B cell (primary cell): ENCODE measurements around the gene COL1A1. TPM values are rescaled to one million over a fixed set of nuclear protein-coding genes. Genes with fewer than 3 reads are reported as not detected.

ENCODE experiments used
- ATAC-seq: fragments of 200-7000 bp; cut with Tn5 transposase; one replicate; pipeline ENCODE4 v1.10.0; 2021; ENCODE audit warnings: low read depth, mild to moderate bottlenecking, moderate number of reproducible peaks, moderate library complexity
- CTCF ChIA-PET: fragments of 350-600 bp; sonication (Branson Sonifier 250); formaldehyde crosslinking; loops from one replicate; lab custom pipeline; 2021; ENCODE audit warnings: antibody characterized with exemption, inconsistent platforms; lab: Charles Lee
- POLR2A ChIA-PET: fragments of 350-600 bp; sonication (Branson Sonifier 250); formaldehyde crosslinking; loops from one replicate; lab custom pipeline; 2021; ENCODE audit warnings: antibody characterized with exemption; lab: Charles Lee
- DNase-seq: peaks from one replicate; pipeline ENCODE4 v3.0.0; 2013
- H2AFZ ChIP-seq: 2 replicates; pipeline ENCODE4 v1.6.1; 2012; ENCODE audit warnings: mild to moderate bottlenecking, low read depth, low read length; ENCODE audit not compliant: insufficient read depth, poor library complexity, severe bottlenecking
- H3K27ac ChIP-seq, 2 donors: 1 replicate in 1 of 2; 2 replicates in 1 of 2; pipeline ENCODE4 v1.5.1; 2012 to 2013; ENCODE audit warnings: low read length in 2 of 2, mild to moderate bottlenecking in 2 of 2, moderate library complexity in 1 of 2
- H3K27me3 ChIP-seq, 4 experiments: fragments of 200-600 bp in 1 of 4; sonication (generic) in 1 of 4; replicated peaks in 1 of 4; 1 replicate in 2 of 4; 2 replicates in 2 of 4; pipeline versions ENCODE4 v1.6.1 to v1.7.0; 2013 to 2016; ENCODE audit warnings: low read length in 3 of 4, mild to moderate bottlenecking in 2 of 4, mixed read lengths in 1 of 4, moderate library complexity in 1 of 4; ENCODE audit not compliant: insufficient read depth in 4 of 4, control insufficient read depth in 3 of 4; ENCODE audit errors: control extremely low read depth in 1 of 4
- H3K36me3 ChIP-seq, 2 experiments: replicated peaks in 1 of 2; 1 replicate in 1 of 2; 2 replicates in 1 of 2; pipeline versions ENCODE4 v1.6.1 to v1.7.1; 2013; ENCODE audit warnings: low read length in 1 of 2; ENCODE audit not compliant: insufficient read depth in 2 of 2, control insufficient read depth in 1 of 2; ENCODE audit errors: control extremely low read depth in 1 of 2, extremely low read depth in 1 of 2
- H3K4me1 ChIP-seq, 2 donors: fragments of 200-600 bp in 1 of 2; sonication (generic) in 1 of 2; 1 replicate in 1 of 2; 2 replicates in 1 of 2; pipeline versions ENCODE4 v1.5.1 to v1.6.1; 2013 to 2017; ENCODE audit warnings: low read length in 2 of 2; ENCODE audit not compliant: control insufficient read depth in 2 of 2, insufficient read depth in 2 of 2
- H3K4me2 ChIP-seq: replicated peaks from 2 replicates; pipeline ENCODE3; 2012; ENCODE audit warnings: mild to moderate bottlenecking, low read depth, low read length; ENCODE audit not compliant: poor library complexity, severe bottlenecking
- H3K4me3 ChIP-seq, 5 experiments: fragments of 200-600 bp in 1 of 5; sonication (generic) in 1 of 5; 1 replicate in 3 of 5; 2 replicates in 2 of 5; pipeline versions ENCODE4 v1.5.1 to v1.7.0; 2011 to 2016; ENCODE audit warnings: low read length in 4 of 5, mild to moderate bottlenecking in 4 of 5, low read depth in 2 of 5, control low read depth in 1 of 5, moderate library complexity in 1 of 5; ENCODE audit not compliant: insufficient read depth in 1 of 5; ENCODE audit errors: control extremely low read depth in 1 of 5, extremely low read depth in 1 of 5
- H3K79me2 ChIP-seq: fragments of 200-600 bp; sonication (generic); one replicate; pipeline ENCODE4 v1.6.0; 2016; ENCODE audit warnings: low read length; ENCODE audit not compliant: control insufficient read depth, insufficient read depth
- H3K9ac ChIP-seq: fragments of 200-600 bp; sonication (generic); 2 replicates; pipeline ENCODE4 v1.6.1; 2017; ENCODE audit warnings: mild to moderate bottlenecking, low read length, moderate library complexity
- H3K9me3 ChIP-seq, 3 donors: one replicate each; pipeline versions ENCODE4 v1.6.1 to v1.7.1; 2013; ENCODE audit warnings: low read length in 2 of 3; ENCODE audit not compliant: control insufficient read depth in 2 of 3, insufficient read depth in 1 of 3; ENCODE audit errors: control extremely low read depth in 1 of 3
- H4K20me1 ChIP-seq: 2 replicates; pipeline ENCODE4 v1.6.0; 2012; ENCODE audit warnings: mild to moderate bottlenecking, low read length; ENCODE audit not compliant: insufficient read depth, control insufficient read depth, poor library complexity, severe bottlenecking
- H3K27ac Mint-ChIP-seq: one replicate; pipeline ENCODE4 v1.8.0; 2021; ENCODE audit warnings: mixed read lengths
- H3K27me3 Mint-ChIP-seq: one replicate; pipeline ENCODE4 v1.8.0; 2021; ENCODE audit warnings: mixed read lengths
- H3K4me1 Mint-ChIP-seq: one replicate; pipeline ENCODE4 v1.8.0; 2021; ENCODE audit warnings: mixed read lengths
- H3K4me3 Mint-ChIP-seq: one replicate; pipeline ENCODE4 v1.8.0; 2021; ENCODE audit warnings: mixed read lengths
- H3K9me3 Mint-ChIP-seq: one replicate; pipeline ENCODE4 v1.8.0; 2022; ENCODE audit warnings: mixed read lengths; ENCODE audit not compliant: insufficient read depth
- EZH2 ChIP-seq: IDR thresholded peaks from 2 replicates; pipeline ENCODE4 v1.6.1; 2012; ENCODE audit warnings: borderline replicate concordance, low read depth, mild to moderate bottlenecking, moderate library complexity, low read length; ENCODE audit not compliant: insufficient read depth, poor library complexity, severe bottlenecking
- WGBS: methylation state at CpG from one replicate; pipeline ENCODE4 v1.1.5; 2013; ENCODE audit warnings: missing lambda C conversion rate; ENCODE audit not compliant: insufficient coverage; 5-methylcytosine and 5-hydroxymethylcytosine counted together
- intact Hi-C: fragments of 100-400 bp; cut with micrococcal nuclease; formaldehyde crosslinking; loops from one replicate; pipeline ENCODE4 v1.10.0; 2022
- polyA plus RNA-seq: library from polyadenylated mRNA; depleted of rRNA; stranded (reverse); fragments of >200 nt; gene quantifications from 2 replicates; pipeline ENCODE4 v1.2.3, GENCODE V29; 2012
- total RNA-seq, 2 donors: library from RNA; stranded (reverse); fragments of 120-200 nt in 1 of 2; gene quantifications; 1 replicate in 1 of 2; 2 replicates in 1 of 2; pipeline versions ENCODE4 v1.2.3 to v1.2.4, GENCODE V29; 2013 to 2022
- TF ChIP-seq, protein P1 (sequence below): fragments of 200-600 bp; IDR thresholded peaks from one replicate; pipeline ENCODE4 v1.8.0; 2022; ENCODE audit warnings: antibody characterized with exemption, mild to moderate bottlenecking

The COL1A1 gene
- total and polyA plus RNA-seq, 2 donors (not counting 1 experiment from before 2014, with no cell fraction given), result 0.66 to 9.1 TPM

DNA sequence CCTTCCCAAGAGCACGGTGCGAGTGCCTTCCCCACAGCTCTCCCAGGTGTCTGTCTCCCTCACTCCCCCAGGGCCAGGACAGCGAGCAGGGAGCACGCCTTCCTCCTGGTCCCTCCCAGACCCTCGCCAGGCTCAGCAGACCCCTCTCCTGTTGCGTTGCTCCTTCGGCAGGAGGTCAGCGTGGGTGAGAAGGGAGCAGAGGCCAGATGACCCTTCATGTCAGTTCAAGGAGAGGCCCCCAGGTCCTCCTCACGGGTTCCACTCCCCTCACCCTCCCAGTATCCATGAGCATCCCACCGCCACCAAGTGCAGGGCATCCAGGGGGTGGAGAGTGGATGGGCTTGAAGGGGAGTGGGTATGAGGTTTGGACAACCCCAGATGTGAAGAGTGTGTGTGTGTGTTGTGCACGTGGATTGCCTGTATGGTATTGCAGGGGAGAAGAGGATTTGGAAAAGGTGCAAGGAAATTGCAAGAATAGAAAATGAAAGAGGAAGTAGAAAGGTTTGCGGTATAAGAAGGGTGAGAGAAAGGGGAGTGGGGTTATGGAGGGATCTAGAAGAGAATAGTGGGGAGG lies 17.9 kb downstream of the COL1A1 start:
- no peak overlapping the region for H3K27ac ChIP-seq
- peak overlapping the region; percentile 4 for H3K9ac ChIP-seq
- POLR2A ChIA-PET, result no interaction called here
- H3K4me2 ChIP-seq, result peak overlapping the region; percentile 67
- H3K9me3 Mint-ChIP-seq, result no peaks in the 10 kb centered on the region
- 53% methylated on average over 8 of the region's 12 CpGs for WGBS
- peak overlapping the region; percentile 4 for H2AFZ ChIP-seq
- no peak for TF ChIP-seq EZH2
- TF ChIP-seq, protein P1, sequence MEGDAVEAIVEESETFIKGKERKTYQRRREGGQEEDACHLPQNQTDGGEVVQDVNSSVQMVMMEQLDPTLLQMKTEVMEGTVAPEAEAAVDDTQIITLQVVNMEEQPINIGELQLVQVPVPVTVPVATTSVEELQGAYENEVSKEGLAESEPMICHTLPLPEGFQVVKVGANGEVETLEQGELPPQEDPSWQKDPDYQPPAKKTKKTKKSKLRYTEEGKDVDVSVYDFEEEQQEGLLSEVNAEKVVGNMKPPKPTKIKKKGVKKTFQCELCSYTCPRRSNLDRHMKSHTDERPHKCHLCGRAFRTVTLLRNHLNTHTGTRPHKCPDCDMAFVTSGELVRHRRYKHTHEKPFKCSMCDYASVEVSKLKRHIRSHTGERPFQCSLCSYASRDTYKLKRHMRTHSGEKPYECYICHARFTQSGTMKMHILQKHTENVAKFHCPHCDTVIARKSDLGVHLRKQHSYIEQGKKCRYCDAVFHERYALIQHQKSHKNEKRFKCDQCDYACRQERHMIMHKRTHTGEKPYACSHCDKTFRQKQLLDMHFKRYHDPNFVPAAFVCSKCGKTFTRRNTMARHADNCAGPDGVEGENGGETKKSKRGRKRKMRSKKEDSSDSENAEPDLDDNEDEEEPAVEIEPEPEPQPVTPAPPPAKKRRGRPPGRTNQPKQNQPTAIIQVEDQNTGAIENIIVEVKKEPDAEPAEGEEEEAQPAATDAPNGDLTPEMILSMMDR, result no peak
- peaks cover 27 to 34% of the 10 kb centered on the region in 2 donors for H3K4me1 ChIP-seq
- no peaks in the 10 kb centered on the region for H3K27me3 Mint-ChIP-seq
- peak overlapping the region; percentile 56 for H3K4me3 Mint-ChIP-seq
- no peaks in the 10 kb centered on the region for H3K36me3 ChIP-seq
- no peaks in the 10 kb centered on the region for H3K27me3 ChIP-seq
- H3K4me1 Mint-ChIP-seq, result peaks cover 44% of the 10 kb centered on the region
- intact Hi-C loops, result no loop called here
- no peaks in the 10 kb centered on the region for H3K79me2 ChIP-seq
- ATAC-seq, result peak; percentile 67
- CTCF ChIA-PET, result interaction anchor here (1.0 to 3.3 kb wide), 2 partner anchors 10 to 14 kb away, joined by 3 to 10 read pairs; no protein-coding TSS in a partner anchor
- H3K9me3 ChIP-seq, result peaks cover 0 to 5% (median 0%) of the 10 kb centered on the region in 3 donors
- no peaks in the 10 kb centered on the region for H4K20me1 ChIP-seq
- DNase-seq, result peak; percentile 54
- H3K4me3 ChIP-seq, result peak overlapping the region in 2 of 5 experiments; percentile 0 to 16
- H3K27ac Mint-ChIP-seq, result peak overlapping the region; percentile 42

DNA sequence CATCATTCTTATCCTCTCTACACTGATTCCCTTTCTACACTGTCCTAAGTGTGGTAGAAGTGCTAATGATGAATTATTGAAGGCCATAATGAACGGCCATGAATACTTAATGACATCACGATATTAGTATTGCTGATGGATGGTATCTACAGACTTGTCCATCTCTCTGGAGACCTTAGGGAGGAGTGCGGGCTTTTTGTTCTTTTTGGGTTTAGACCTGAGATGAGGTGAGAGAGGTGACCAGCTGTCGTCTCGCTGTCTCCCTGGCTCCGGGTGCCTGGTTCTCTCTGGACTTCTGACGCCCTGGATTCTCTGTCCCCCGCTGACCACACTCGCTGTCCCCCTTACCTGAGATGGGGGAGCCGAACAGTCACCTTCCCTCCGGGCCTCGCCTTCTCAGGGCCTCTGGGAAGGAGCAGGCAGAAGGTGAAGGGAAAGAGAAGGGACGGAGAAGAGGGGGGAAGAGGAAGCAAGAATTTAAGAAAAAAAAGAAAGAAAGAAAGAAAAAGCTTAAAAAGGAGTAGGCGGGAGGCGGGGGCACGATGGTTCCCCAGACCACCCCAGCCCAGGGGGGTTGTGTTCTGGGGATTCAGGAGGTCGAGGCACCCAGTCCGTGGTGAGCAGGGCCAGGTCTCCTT lies 18.5 kb downstream of the COL1A1 start:
- no peaks in the 10 kb centered on the region for H3K36me3 ChIP-seq
- Mint-ChIP-seq H3K4me3 (peak overlapping the region; percentile 44), H3K27ac (peak overlapping the region; percentile 32), H3K9me3 (no peaks in the 10 kb centered on the region), H3K27me3 (no peaks in the 10 kb centered on the region), H3K4me1 (peaks cover 49% of the 10 kb centered on the region)
- intact Hi-C loops, result no loop called here
- 86% methylated on average over 12 of the region's 18 CpGs for WGBS
- no peaks in the 10 kb centered on the region for H3K79me2 ChIP-seq
- H4K20me1 ChIP-seq, result no peaks in the 10 kb centered on the region
- H3K9me3 ChIP-seq, result peaks cover 0 to 5% (median 0%) of the 10 kb centered on the region in 3 donors
- POLR2A ChIA-PET, result no interaction called here
- CTCF ChIA-PET, result interaction anchor here (0.8 to 3.3 kb wide), 3 partner anchors 9 to 17 kb away, joined by 3 to 10 read pairs (median 4); no protein-coding TSS in a partner anchor
- TF ChIP-seq, protein P1, result no peak
- TF ChIP-seq EZH2, result no peak
- ATAC-seq, result no peak
- H2AFZ ChIP-seq, result no peak overlapping the region
- no peak overlapping the region for H3K9ac ChIP-seq
- no peak overlapping the region for H3K4me3 ChIP-seq
- H3K27ac ChIP-seq, result no peak overlapping the region
- H3K27me3 ChIP-seq, result no peaks in the 10 kb centered on the region
- DNase-seq, result no peak
- peaks cover 30 to 40% of the 10 kb centered on the region in 2 donors for H3K4me1 ChIP-seq
- peak overlapping the region; percentile 67 for H3K4me2 ChIP-seq
